GM12872 (cell line): ENCODE data around the gene DNAH17.

ENCODE experiments used
- CTCF ChIP-seq: IDR thresholded peaks from 3 replicates; pipeline ENCODE4 v1.5.1; 2011; ENCODE audit warnings: low read depth, mild to moderate bottlenecking, low read length, moderate library complexity; ENCODE audit not compliant: insufficient read depth

The DNAH17 gene

GRCh38 chr17:78477913-78478756 lies 99.1 kb downstream of the DNAH17 start:
- no peak for TF ChIP-seq CTCF

- TF ChIP-seq CTCF, result no peak
Measured at GRCh38 chr17:78476973-78477372, 100.2 kb downstream of the DNAH17 start.

GRCh38 chr17:78476149-78476548 lies 101.0 kb downstream of the DNAH17 start:
- TF ChIP-seq CTCF, result no peak

GRCh38 chr17:78475211-78475610 lies 102.0 kb downstream of the DNAH17 start:
- no peak for TF ChIP-seq CTCF

- no peak for TF ChIP-seq CTCF
Measured at GRCh38 chr17:78474614-78475146, 102.5 kb downstream of the DNAH17 start.

GRCh38 chr17:78473951-78474613 lies 103.1 kb downstream of the DNAH17 start:
- TF ChIP-seq CTCF, result no peak

GRCh38 chr17:78472035-78472905 lies 104.9 kb downstream of the DNAH17 start:
- no peak for TF ChIP-seq CTCF
